ENCODE data around the gene ATP2A3.

ATP2A3 gene

GRCh38 chr17:3972281-3972731 is 8.1 kb upstream of the ATP2A3 start:
- no peak for DNase-seq

- DNase-seq = no peak
Observed at GRCh38 chr17:3970668-3971067, 6.4 kb upstream of the ATP2A3 start.

GRCh38 chr17:3969963-3970362 is 5.7 kb upstream of the ATP2A3 start:
- no peak for DNase-seq

DNA sequence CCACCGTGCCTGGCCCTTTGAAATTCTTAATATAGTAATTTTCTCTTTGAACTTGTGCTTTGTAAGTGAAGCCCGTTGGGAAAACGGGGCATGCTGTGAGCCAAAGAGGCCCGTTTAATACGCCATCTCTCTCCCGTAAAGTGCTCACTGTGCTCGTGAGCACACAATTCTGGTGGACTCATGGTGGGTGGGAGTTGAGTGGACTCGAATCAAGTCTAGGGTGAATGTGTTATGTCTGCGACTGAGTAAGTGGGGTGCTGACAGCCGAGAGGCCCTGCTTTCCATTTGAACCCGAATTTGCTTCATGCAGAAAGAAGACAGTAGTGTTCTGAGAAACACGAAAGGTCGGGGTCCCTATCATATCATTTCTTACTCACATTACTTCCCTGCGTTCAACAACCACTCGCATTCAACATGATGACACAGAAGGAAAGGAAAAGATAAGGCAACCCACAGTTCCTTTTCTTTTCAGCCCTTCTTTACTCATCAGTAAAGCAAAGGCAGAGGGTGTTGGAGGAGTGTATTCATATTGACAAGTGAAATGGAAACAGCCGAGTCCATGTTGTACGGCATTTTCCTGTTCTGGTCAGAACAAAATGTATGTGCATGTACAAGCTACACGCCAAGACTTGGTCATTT is 4.8 kb upstream of the ATP2A3 start:
- DNase-seq = no peak

DNA sequence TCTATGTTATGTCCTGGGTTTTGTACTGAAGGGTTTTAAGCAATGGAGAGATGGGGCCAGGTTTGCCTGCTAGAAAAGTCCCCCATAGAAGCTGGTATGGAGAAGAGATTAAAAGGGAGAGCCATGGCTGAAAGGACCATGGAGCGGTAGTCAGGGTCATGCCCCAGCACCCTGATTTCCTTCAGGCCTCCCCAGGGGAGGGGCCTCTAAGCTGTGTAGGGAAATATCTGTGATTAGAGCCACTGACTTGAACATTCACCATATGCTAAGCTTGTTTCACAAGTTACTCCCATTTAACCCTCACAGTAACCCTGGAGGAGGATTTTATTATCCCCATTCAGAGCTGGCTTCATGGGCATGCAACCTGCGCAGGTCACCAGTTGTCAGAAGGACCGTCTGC is 3.8 kb upstream of the ATP2A3 start:
- DNase-seq = no peak

- no peak for DNase-seq
Observed at GRCh38 chr17:3966720-3967363, 2.6 kb upstream of the ATP2A3 start.

DNA sequence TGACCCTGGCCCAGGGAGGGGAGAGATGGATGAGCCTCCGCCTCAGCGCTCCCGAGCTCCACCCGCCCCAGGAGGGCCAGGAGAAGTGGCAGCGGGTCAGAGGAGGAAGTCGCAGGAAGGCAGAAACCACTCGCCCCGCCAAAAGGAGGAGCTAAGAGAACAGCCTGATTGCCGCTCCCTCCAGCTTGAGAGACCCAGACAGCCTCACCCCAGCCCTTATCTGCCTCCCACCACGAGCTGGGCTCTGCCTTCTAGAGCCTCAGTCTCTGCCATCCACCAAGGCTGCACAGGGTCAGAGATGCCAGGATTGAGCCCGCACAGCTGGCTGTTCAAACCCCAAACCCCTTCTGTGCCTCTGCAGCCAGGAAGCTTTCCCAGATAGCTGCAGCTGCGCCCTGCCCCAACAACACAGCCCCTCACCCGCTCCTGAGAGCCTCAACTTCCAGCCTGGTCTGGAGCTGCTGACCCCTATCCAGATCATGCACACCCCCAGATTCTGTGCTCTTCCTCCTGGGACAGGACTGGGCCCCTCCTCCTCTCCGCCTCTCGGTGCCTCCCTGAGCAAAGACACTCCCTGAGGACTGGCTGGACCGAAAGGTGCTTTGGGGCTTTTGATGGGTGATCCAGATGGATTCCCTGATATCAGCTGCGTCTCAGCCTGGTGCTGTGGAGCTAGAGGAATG is 1.0 kb upstream of the ATP2A3 start:
- peak; percentile 70 for DNase-seq

GRCh38 chr17:3963237-3964201 is 718 bp downstream of the ATP2A3 start:
- peak; percentile 80 for DNase-seq

- no peak for DNase-seq
Observed at GRCh38 chr17:3962965-3963236, 1.3 kb downstream of the ATP2A3 start.

DNA sequence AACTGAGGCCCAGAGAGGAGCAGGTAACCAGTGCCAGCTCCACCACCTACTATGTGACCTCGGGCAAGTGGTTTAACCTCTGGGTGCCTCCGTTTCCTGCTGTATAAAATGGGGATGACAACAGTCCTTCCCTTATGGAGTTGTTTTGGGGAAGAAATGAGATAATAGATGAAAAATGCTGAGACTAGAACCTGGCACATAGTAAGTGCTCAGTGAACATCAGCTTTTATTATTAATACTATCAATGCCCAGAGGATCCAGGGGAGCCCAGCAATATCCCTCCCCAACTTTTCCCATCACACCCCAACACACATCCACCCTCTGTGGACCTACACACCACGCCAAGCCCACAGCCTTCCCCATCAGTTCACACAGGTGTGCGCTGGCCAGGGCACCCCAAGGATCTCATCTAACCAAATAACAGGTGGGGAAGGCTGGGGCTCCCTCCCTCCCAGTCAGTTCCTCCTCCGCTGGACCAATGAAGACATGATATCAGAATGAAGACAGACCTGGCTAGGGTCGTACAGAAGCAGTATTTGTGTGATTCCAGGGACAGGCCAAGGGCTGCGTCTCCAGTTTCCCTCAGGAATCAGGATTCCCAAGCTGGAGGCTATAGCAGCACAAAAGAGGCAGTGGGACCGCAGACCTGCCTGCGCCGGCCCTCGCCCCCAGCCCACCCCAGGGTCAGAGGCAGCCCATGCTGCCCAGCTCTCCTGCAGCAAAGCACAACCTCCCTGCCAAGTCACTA is 1.8 kb downstream of the ATP2A3 start:
- no peak for DNase-seq

- DNase-seq = peak; percentile 29
Observed at GRCh38 chr17:3961564-3962047, 2.6 kb downstream of the ATP2A3 start.

DNA sequence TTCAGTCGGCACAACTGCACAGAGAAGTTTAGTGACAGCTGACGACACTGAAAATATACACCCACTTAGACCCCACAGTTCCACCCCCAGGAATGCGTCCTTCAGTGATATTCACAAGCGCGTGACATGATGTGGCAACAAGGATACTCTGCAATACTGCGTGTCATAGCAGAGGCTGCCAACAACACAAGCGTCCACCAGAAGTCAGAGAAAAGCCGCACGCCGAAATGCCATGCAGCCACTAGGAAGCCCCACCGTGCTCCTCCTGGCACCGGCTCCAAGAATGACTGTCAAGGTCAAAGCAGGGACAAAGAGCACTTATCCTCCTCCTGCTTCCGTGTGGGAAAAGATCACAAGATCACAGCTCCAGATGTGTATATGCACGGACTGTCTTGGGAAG is 3.5 kb downstream of the ATP2A3 start:
- DNase-seq = no peak

DNA sequence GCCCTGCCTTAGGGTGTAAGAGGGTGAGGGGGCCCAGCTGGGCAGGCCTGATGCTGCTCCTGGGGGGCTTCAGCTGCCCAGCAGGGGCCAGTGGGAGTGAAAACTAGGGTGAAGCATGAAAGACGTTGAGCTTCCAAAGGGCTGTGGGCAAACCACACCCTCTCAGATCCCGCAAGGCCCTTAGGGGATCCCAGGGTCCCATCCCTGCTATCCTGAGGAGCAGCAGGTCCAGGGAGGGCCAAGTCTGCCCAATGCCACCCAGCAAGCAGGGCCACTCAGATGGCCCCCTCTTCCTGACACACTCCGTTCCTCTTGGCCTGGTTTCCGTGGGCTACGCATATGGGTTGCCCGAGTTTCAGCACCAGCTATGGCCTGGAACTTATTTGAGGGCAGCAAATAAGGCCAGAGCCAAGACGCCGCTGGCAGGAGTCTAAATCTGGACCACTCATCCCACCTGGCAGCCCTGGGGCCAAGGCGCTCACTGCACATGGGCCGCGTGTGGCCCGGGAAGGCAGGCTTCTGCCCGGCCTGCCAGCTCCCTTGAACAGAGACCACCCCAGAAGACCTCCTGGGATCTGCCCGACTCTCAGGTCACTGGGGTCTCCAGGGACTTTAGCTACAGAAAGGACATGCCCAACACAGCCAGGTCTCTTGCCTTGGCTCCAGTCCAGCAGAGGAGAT is 4.2 kb downstream of the ATP2A3 start:
- no peak for DNase-seq

- no peak for DNase-seq
Observed at GRCh38 chr17:3959295-3959899, 4.8 kb downstream of the ATP2A3 start.

- no peak for DNase-seq
Observed at GRCh38 chr17:3957735-3958599, 6.3 kb downstream of the ATP2A3 start.

- DNase-seq = no peak
Observed at GRCh38 chr17:3956983-3957382, 7.3 kb downstream of the ATP2A3 start.

- no peak for DNase-seq
Observed at GRCh38 chr17:3956327-3956957, 7.8 kb downstream of the ATP2A3 start.

- DNase-seq = no peak
Observed at GRCh38 chr17:3955673-3955988, 8.6 kb downstream of the ATP2A3 start.

GRCh38 chr17:3954976-3955672 is 9.1 kb downstream of the ATP2A3 start:
- no peak for DNase-seq

All from central memory CD4-positive, alpha-beta T cell (primary cell).